Stimulated activated naive B cell treated with anti-CD40 and anti-IgM and Interleukin-4, amounts not matched to agents 10 μg/mL and 1 μg/mL and 100 μg/mL, for 72 hours (primary cell): Measurements from ENCODE around the gene IDE.
"Not testable (repeated sequence)": the region's sequence is repeated elsewhere in the genome, so short reads cannot be mapped to it uniquely, and the experiment has no call there.

Experiments
- ATAC-seq, 2 donors: fragments of 150-1000 bp; cut with Tn5 transposase; replicated peaks; 2 replicates each; pipeline ENCODE4 v1.10.0; 2021; ENCODE audit warnings: moderate library complexity in 1 of 2
- DNase-seq: peaks from one replicate; pipeline ENCODE4 v3.0.0; 2021
- H3K27ac Mint-ChIP-seq: one replicate; pipeline ENCODE4 v1.8.0; 2022; ENCODE audit warnings: mild to moderate bottlenecking, mixed read lengths
- H3K27me3 Mint-ChIP-seq, 2 donors: one replicate each; pipeline ENCODE4 v1.8.0; 2022; ENCODE audit warnings: mixed read lengths in 2 of 2
- H3K36me3 Mint-ChIP-seq, 2 donors: one replicate each; pipeline ENCODE4 v1.8.0; 2022; ENCODE audit warnings: mixed read lengths in 2 of 2, mild to moderate bottlenecking in 1 of 2
- H3K4me1 Mint-ChIP-seq, 2 donors: one replicate each; pipeline ENCODE4 v1.8.0; 2022; ENCODE audit warnings: mixed read lengths in 2 of 2, mild to moderate bottlenecking in 1 of 2
- H3K4me3 Mint-ChIP-seq, 2 donors: one replicate each; pipeline ENCODE4 v1.8.0; 2022; ENCODE audit warnings: mild to moderate bottlenecking in 2 of 2, mixed read lengths in 2 of 2, moderate library complexity in 1 of 2
- H3K9me3 Mint-ChIP-seq, 2 donors: one replicate each; pipeline ENCODE4 v1.8.0; 2022; ENCODE audit warnings: mixed read lengths in 2 of 2, mild to moderate bottlenecking in 1 of 2

The IDE gene

DNA sequence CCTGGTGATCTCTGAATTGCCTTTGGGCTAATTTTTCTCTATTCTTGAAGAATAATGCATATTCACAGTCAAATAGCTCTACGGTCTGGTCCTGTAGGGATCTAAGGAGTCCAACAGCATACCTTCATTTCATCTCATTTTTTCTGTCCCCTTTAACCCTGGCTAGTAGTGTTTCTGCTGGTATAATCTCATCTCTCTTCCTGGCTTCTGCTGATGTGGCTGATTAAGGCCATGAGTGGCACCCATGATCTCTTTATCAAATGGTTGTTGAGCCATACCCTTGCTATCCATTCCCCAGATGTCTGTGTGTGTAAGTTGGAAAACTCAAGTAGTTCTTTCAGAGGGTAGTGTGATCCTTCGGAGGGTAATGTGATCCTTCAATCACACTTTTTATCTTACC, 163.4 kb downstream of the IDE start:
- Mint-ChIP-seq H3K4me1 (peaks cover 9% of the 10 kb centered on the region in 2 donors), H3K27ac (no peak overlapping the region), H3K27me3 (peaks cover 12 to 21% of the 10 kb centered on the region in 2 donors), H3K36me3 (no peaks in the 10 kb centered on the region), H3K9me3 (no peaks in the 10 kb centered on the region), H3K4me3 (no peak overlapping the region)
- no peak for ATAC-seq
- DNase-seq, result no peak

- H3K4me3 Mint-ChIP-seq, result no peak overlapping the region
- no peaks in the 10 kb centered on the region for H3K9me3 Mint-ChIP-seq
- H3K36me3 Mint-ChIP-seq, result no peaks in the 10 kb centered on the region
- ATAC-seq (no peak), DNase-seq (no peak)
- H3K27me3 Mint-ChIP-seq, result peaks cover 12 to 17% of the 10 kb centered on the region in 2 donors
- peaks cover 9% of the 10 kb centered on the region in 2 donors for H3K4me1 Mint-ChIP-seq
- no peak overlapping the region for H3K27ac Mint-ChIP-seq
Measured at GRCh38 chr10:92408017-92408361, 165.9 kb downstream of the IDE start.

DNA sequence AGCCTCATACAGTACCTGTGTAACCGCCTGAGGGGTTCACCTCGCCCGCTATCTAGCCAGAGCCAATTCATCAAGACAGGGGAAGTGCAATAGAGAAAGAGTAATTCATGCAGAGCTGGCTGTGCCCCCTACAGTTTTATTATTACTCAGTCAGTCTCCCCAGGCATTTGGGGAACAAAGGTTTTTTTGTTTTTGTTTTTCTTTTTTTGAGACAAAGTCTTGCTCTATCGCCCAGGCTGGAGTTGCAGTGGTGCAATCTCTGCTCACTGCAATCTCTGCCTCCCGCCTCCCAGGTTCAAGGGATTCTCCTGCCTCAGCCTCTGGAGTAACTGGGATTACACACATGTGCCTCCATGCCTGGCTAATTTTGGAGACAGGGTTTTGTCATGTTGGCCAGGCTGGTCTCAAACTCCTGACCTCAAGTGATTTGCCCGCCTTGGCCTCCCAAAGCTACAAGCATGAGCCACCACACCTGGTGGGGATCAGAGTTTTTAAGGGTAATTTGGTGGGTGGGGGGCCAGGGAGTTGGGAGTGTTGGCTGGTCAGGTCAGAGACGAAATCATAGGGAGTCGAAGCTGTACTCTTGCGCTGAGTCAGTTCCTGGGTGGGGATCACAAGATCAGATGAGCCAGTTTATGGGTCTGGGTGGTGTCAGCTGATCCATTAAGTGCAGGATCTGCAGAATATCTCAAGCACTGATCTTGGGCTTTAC, 166.4 kb downstream of the IDE start:
- Mint-ChIP-seq H3K27me3 (peaks cover 10 to 17% of the 10 kb centered on the region in 2 donors), H3K36me3 (no peaks in the 10 kb centered on the region), H3K4me3 (no peak overlapping the region), H3K27ac (no peak overlapping the region), H3K9me3 (no peaks in the 10 kb centered on the region), H3K4me1 (peaks cover 9% of the 10 kb centered on the region in 2 donors)
- ATAC-seq (peak; percentile 75 to 85), DNase-seq (peak; percentile 11)

- H3K27ac Mint-ChIP-seq, result no peak overlapping the region
- H3K9me3 Mint-ChIP-seq, result no peaks in the 10 kb centered on the region
- H3K36me3 Mint-ChIP-seq, result no peaks in the 10 kb centered on the region
- peaks cover 14 to 17% of the 10 kb centered on the region in 2 donors for H3K27me3 Mint-ChIP-seq
- no peak overlapping the region for H3K4me3 Mint-ChIP-seq
- no peak for ATAC-seq
- H3K4me1 Mint-ChIP-seq, result peaks cover 9 to 12% of the 10 kb centered on the region in 2 donors
- no peak for DNase-seq
Measured at GRCh38 chr10:92405419-92405924, 168.4 kb downstream of the IDE start.

DNA sequence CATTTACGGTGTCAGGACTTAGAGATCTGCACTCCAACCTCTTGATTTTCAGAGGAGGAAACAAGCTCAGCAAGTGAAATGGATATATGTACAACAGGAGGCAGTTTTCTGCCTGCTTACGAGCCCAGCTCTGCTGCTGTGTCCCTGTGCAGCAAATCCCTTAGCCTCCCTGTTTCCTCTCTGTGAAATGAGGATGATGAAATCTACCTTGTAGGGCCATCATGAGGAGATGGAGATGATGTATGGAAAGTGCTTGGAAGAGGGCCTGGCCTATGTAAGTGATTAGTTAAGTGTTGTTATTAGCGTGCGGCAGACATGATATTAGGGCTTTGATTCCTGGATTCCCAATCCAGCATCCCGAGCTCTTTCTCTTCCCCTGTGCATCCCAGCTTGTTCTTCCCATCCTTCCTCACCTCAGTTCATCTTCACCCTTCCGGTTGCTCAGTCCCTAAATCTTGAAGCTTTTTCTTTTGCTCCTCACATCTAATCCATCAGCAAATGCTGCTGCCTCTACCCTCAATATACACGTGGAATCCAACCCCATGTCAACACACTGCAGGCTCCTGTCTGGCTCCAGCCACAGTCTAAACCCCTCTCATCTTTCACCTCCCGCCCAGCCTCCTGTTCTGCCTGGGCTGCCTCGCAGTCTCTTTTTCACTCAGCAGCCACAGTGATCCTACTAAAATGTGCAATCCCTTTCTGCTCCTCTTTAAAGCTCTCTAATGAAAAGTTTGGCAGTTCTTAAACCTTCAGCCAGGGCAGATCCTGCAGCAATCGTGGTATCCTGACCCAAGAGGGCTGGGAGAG, 169.1 kb downstream of the IDE start:
- Mint-ChIP-seq H3K9me3 (no peaks in the 10 kb centered on the region), H3K27ac (no peak overlapping the region), H3K36me3 (no peaks in the 10 kb centered on the region), H3K27me3 (peaks cover 14 to 17% of the 10 kb centered on the region in 2 donors), H3K4me3 (no peak overlapping the region), H3K4me1 (peaks cover 9 to 12% of the 10 kb centered on the region in 2 donors)
- DNase-seq (no peak), ATAC-seq (no peak)

- not testable (repeated sequence) for H3K9me3 Mint-ChIP-seq, H3K36me3 Mint-ChIP-seq, H3K4me1 Mint-ChIP-seq, DNase-seq, H3K4me3 Mint-ChIP-seq, H3K27me3 Mint-ChIP-seq, H3K27ac Mint-ChIP-seq, ATAC-seq
Measured at GRCh38 chr10:92402234-92402633, 171.7 kb downstream of the IDE start.
